Skeletal muscle tissue (tissue), 4 donors: ENCODE results near the gene NVL. TPM values are rescaled to one million over a fixed set of nuclear protein-coding genes. Genes with fewer than 3 reads are reported as not detected.

ENCODE experiments used
- H3K27ac ChIP-seq: one replicate; pipeline ENCODE4 v1.7.0; 2013; ENCODE audit warnings: mild to moderate bottlenecking, low read depth, low read length, inconsistent platforms
- H3K27me3 ChIP-seq, 3 donors: one replicate each; pipeline ENCODE4 v1.7.0; 2013; ENCODE audit warnings: low read length in 3 of 3; ENCODE audit not compliant: control insufficient read depth in 3 of 3, insufficient read depth in 3 of 3
- H3K36me3 ChIP-seq, 3 donors: one replicate each; pipeline ENCODE4 v1.7.0; 2013; ENCODE audit warnings: low read length in 3 of 3; ENCODE audit not compliant: control insufficient read depth in 3 of 3, insufficient read depth in 3 of 3
- H3K4me1 ChIP-seq, 3 donors: one replicate each; pipeline ENCODE4 v1.7.0; 2013; ENCODE audit warnings: low read length in 3 of 3, mild to moderate bottlenecking in 3 of 3; ENCODE audit not compliant: control insufficient read depth in 3 of 3, insufficient read depth in 3 of 3
- H3K4me3 ChIP-seq, 3 donors: one replicate each; pipeline ENCODE4 v1.7.0; 2013; ENCODE audit warnings: low read length in 3 of 3
- H3K9ac ChIP-seq, 3 donors: one replicate each; pipeline ENCODE4 v1.7.0; 2013; ENCODE audit warnings: low read length in 3 of 3, mild to moderate bottlenecking in 3 of 3, moderate library complexity in 2 of 3, low read depth in 1 of 3
- H3K9me3 ChIP-seq, 3 donors: one replicate each; pipeline ENCODE4 v1.7.0; 2013; ENCODE audit warnings: low read length in 3 of 3; ENCODE audit not compliant: control insufficient read depth in 3 of 3
- total RNA-seq: library from RNA; depleted of rRNA; stranded (reverse); fragments of >200 nt; gene quantifications from one replicate; pipeline ENCODE4 v1.2.3, GENCODE V29; 2014
- donor health status: Osteomylitis.

The NVL gene
- total RNA-seq, 1 donor from 2014 or later: 26.6 TPM

GRCh38 chr1:224292419-224292818 lies 37.6 kb downstream of the NVL start:
- H3K4me3 ChIP-seq: no peak overlapping the region
- peaks cover 29 to 55% (median 54%) of the 10 kb centered on the region in 3 donors for H3K36me3 ChIP-seq
- peaks cover 0 to 4% (median 0%) of the 10 kb centered on the region in 3 donors for H3K4me1 ChIP-seq
- no peaks in the 10 kb centered on the region for H3K9me3 ChIP-seq
- H3K27me3 ChIP-seq: no peaks in the 10 kb centered on the region
- no peak overlapping the region for H3K27ac ChIP-seq
- no peak overlapping the region for H3K9ac ChIP-seq

DNA sequence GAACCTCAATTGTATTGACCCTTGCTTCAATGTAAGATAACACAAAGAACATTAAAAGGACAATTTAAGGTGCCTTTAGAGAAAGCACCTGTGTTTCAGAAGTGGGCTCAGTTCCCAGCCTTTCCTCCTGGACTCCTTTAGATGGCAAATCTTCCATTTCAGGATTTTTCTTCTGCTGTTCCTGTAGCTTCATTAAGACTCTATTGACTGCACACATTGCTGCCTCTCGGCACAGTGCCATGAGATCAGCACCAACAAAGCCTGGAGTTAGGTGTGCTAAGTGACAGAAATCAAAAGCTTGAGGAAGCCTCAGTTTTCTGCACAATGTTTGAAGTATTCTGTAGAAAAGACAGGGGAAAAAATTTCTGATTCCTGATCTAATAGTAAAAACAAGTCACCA lies 40.6 kb downstream of the NVL start:
- H3K27ac ChIP-seq: no peak overlapping the region
- peaks cover 0 to under 1% (median 0%) of the 10 kb centered on the region in 3 donors for H3K4me1 ChIP-seq
- no peaks in the 10 kb centered on the region for H3K27me3 ChIP-seq
- no peak overlapping the region for H3K4me3 ChIP-seq
- H3K9me3 ChIP-seq: no peaks in the 10 kb centered on the region
- H3K9ac ChIP-seq: no peak overlapping the region
- H3K36me3 ChIP-seq: peaks cover 33 to 60% (median 47%) of the 10 kb centered on the region in 3 donors

DNA sequence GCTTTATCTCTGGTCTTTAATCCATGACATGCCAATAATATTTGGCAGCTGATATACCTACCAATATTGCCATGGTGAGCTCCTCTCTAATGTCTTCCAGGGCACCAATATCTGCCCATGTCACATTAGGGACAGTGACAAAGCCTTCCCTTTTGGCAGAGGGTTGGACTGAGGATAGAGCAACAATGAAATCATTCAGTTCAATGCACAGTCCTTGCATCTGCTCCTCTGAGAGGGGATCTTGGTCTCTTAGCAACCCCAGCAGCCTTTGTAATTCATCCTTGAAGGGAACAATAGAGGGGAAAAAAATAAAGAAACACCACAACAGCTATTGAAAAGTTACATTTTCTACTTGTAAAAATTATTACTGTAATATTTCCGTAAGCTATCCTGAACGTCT lies 42.3 kb downstream of the NVL start:
- H3K9ac ChIP-seq: no peak overlapping the region
- no peak overlapping the region for H3K4me3 ChIP-seq

GRCh38 chr1:224282140-224282539 lies 47.8 kb downstream of the NVL start:
- H3K27me3 ChIP-seq: no peaks in the 10 kb centered on the region
- H3K9me3 ChIP-seq: no peaks in the 10 kb centered on the region
- H3K4me1 ChIP-seq: no peaks in the 10 kb centered on the region
- H3K9ac ChIP-seq: no peak overlapping the region
- no peak overlapping the region for H3K27ac ChIP-seq
- H3K4me3 ChIP-seq: no peak overlapping the region
- H3K36me3 ChIP-seq: peaks cover 7 to 37% (median 15%) of the 10 kb centered on the region in 3 donors

More for the DNA sequence above, 42.3 kb downstream of the NVL start:
- Histone ChIP-seq H3K9me3 (no peaks in the 10 kb centered on the region), H3K27ac (no peak overlapping the region), H3K4me1 (no peaks in the 10 kb centered on the region), H3K36me3 (peaks cover 24 to 57% (median 36%) of the 10 kb centered on the region in 3 donors), H3K27me3 (no peaks in the 10 kb centered on the region)

GRCh38 chr1:224276771-224277487 lies 53.0 kb downstream of the NVL start:
- Histone ChIP-seq H3K9ac (no peak overlapping the region), H3K27ac (no peak overlapping the region), H3K27me3 (no peaks in the 10 kb centered on the region), H3K4me3 (no peak overlapping the region), H3K9me3 (no peaks in the 10 kb centered on the region), H3K36me3 (peaks cover 4 to 14% (median 8%) of the 10 kb centered on the region in 3 donors), H3K4me1 (no peaks in the 10 kb centered on the region)

- H3K36me3 ChIP-seq: peaks cover 4 to 14% (median 5%) of the 10 kb centered on the region in 3 donors
- no peak overlapping the region for H3K9ac ChIP-seq
- no peak overlapping the region for H3K4me3 ChIP-seq
- H3K9me3 ChIP-seq: no peaks in the 10 kb centered on the region
- H3K27ac ChIP-seq: no peak overlapping the region
- no peaks in the 10 kb centered on the region for H3K27me3 ChIP-seq
- no peaks in the 10 kb centered on the region for H3K4me1 ChIP-seq
Observed at GRCh38 chr1:224274970-224275626, 54.9 kb downstream of the NVL start.

- no peak overlapping the region for H3K9ac ChIP-seq
Observed at GRCh38 chr1:224273641-224274040, 56.3 kb downstream of the NVL start.

GRCh38 chr1:224271106-224271505 lies 58.9 kb downstream of the NVL start:
- Histone ChIP-seq H3K27ac (no peak overlapping the region), H3K27me3 (no peaks in the 10 kb centered on the region), H3K4me1 (no peaks in the 10 kb centered on the region), H3K9me3 (no peaks in the 10 kb centered on the region), H3K9ac (no peak overlapping the region), H3K4me3 (no peak overlapping the region), H3K36me3 (peaks cover 4 to 25% (median 15%) of the 10 kb centered on the region in 3 donors)

More at GRCh38 chr1:224273641-224274040, 56.3 kb downstream of the NVL start:
- H3K27ac ChIP-seq: no peak overlapping the region
- no peaks in the 10 kb centered on the region for H3K27me3 ChIP-seq
- no peaks in the 10 kb centered on the region for H3K9me3 ChIP-seq
- no peaks in the 10 kb centered on the region for H3K4me1 ChIP-seq
- H3K4me3 ChIP-seq: no peak overlapping the region
- peaks cover 4 to 14% (median 7%) of the 10 kb centered on the region in 3 donors for H3K36me3 ChIP-seq

GRCh38 chr1:224267925-224268324 lies 62.0 kb downstream of the NVL start:
- no peak overlapping the region for H3K4me3 ChIP-seq
- H3K27ac ChIP-seq: no peak overlapping the region
- H3K4me1 ChIP-seq: no peaks in the 10 kb centered on the region
- H3K9ac ChIP-seq: no peak overlapping the region
- H3K9me3 ChIP-seq: no peaks in the 10 kb centered on the region
- H3K36me3 ChIP-seq: peaks cover 0 to 18% (median 11%) of the 10 kb centered on the region in 3 donors
- H3K27me3 ChIP-seq: no peaks in the 10 kb centered on the region
